IPS DF 6.9 (cell line): ENCODE measurements around the gene KAT2B.

Experiments used
- DNase-seq: peaks from one replicate; pipeline ENCODE4 v3.0.0-alpha.2; 2013; ENCODE audit warnings: low read depth, low spot score
- H3K27ac ChIP-seq: one replicate; pipeline ENCODE4 v1.5.1; 2013; ENCODE audit warnings: low read length, control low read depth
- H3K27me3 ChIP-seq: 2 replicates; pipeline ENCODE4 v1.6.1; 2013; ENCODE audit warnings: mild to moderate bottlenecking, low read length; ENCODE audit not compliant: control insufficient read depth, insufficient read depth
- H3K36me3 ChIP-seq: 2 replicates; pipeline ENCODE4 v1.6.1; 2013; ENCODE audit warnings: low read length; ENCODE audit not compliant: control insufficient read depth, insufficient read depth
- H3K4me1 ChIP-seq: 2 replicates; pipeline ENCODE4 v1.6.1; 2013; ENCODE audit warnings: low read length; ENCODE audit not compliant: control insufficient read depth, insufficient read depth
- H3K4me3 ChIP-seq: 2 replicates; pipeline ENCODE4 v1.5.1; 2013; ENCODE audit warnings: mild to moderate bottlenecking, low read length
- H3K9me3 ChIP-seq: 2 replicates; pipeline ENCODE4 v1.6.1; 2013; ENCODE audit warnings: low read length, inconsistent platforms; ENCODE audit not compliant: control insufficient read depth, insufficient read depth
- WGBS: extraction: QIAGEN DNeasy Blood & Tissue Kit; methylation state at CpG from one replicate; pipeline ENCODE4 v1.1.7; 2013; ENCODE audit warnings: mixed read lengths, missing lambda C conversion rate; ENCODE audit not compliant: insufficient read length, insufficient coverage; 5-methylcytosine and 5-hydroxymethylcytosine counted together

KAT2B gene

DNA sequence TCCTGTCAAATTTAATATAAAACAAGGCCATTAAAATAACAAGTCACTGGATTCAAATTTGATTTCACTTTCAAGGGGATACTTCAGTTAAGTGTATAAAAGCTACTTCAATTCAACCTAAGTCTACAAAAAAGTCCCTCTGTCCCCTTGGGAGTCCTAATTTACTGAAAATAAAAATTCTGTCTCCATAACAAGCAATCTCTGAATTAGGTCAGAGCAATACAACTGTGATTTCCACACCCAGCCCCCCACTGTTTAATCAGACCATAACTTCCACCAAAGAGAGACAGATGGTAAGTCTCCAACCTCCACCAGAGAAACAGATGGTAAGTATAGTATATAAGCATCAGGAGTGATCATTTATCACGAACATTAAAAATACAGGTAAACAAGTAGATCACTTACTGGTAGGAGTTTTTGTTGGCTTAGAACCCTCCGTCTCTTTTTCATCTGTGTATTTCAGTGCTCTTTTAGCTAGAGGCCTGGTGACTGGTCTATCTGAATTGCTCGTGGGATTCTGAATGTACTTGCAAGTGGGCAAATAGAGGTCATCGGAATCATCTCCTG, 133.7 kb downstream of the KAT2B start:
- DNase-seq = no peak
- H3K36me3 ChIP-seq = peaks cover 7% of the 10 kb centered on the region; the same call in 1 of the 2 replicates
- H3K9me3 ChIP-seq = no peaks in the 10 kb centered on the region
- no peak overlapping the region for H3K4me3 ChIP-seq
- no peaks in the 10 kb centered on the region for H3K4me1 ChIP-seq
- H3K27ac ChIP-seq = no peak overlapping the region
- no peaks in the 10 kb centered on the region for H3K27me3 ChIP-seq
- WGBS = no CpG with 5 or more reads among the region's 4 CpGs

DNA sequence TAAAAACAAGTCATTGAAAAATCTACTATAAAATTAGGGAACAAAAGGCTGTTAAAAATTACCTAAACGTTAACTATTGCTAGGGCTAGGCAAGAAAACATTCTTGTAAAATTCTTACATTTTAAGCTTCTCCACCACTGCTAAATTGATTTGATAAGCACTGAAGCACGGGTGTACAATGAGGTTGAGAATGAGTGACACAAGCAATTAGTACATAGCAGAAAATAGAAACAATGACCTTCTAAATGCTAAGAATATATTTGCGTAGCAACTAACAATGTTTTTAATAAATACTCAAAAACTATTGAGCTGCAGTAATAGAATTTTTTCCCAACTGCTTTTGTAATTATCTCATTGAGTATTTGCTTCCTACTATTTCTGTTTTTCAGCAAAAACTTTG, 141.0 kb downstream of the KAT2B start:
- no peaks in the 10 kb centered on the region for H3K9me3 ChIP-seq
- WGBS = no CpG with 5 or more reads among the region's 3 CpGs
- H3K27me3 ChIP-seq = no peaks in the 10 kb centered on the region
- no peak overlapping the region for H3K27ac ChIP-seq
- H3K4me3 ChIP-seq = no peak overlapping the region
- H3K4me1 ChIP-seq = no peaks in the 10 kb centered on the region
- no peak for DNase-seq
- peaks cover 15% of the 10 kb centered on the region; the same call in 1 of the 2 replicates for H3K36me3 ChIP-seq

DNA sequence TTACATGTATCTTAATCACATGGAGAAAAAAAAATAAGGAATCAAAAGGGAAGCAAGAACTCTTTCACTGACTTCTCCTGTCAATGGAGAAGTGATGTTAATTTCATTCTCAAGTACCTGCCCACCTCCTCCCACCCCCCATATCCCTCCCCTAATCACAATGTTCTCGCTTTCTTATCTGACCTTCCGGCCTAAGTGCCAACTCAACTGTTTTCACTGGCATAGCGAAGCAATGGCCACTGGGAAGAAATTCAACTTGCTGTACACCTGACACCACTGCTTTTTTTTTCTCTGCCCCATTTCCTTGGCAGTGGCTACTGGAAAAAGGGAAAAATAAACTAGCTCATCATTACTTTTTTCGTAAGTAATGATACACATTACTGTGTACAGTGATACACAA, 142.0 kb downstream of the KAT2B start:
- no CpG with 5 or more reads among the region's 4 CpGs for WGBS
- peaks cover 15% of the 10 kb centered on the region; the same call in 1 of the 2 replicates for H3K36me3 ChIP-seq
- no peaks in the 10 kb centered on the region for H3K27me3 ChIP-seq
- no peak overlapping the region for H3K27ac ChIP-seq
- H3K4me3 ChIP-seq = no peak overlapping the region
- H3K4me1 ChIP-seq = no peaks in the 10 kb centered on the region
- DNase-seq = no peak
- no peaks in the 10 kb centered on the region for H3K9me3 ChIP-seq

DNA sequence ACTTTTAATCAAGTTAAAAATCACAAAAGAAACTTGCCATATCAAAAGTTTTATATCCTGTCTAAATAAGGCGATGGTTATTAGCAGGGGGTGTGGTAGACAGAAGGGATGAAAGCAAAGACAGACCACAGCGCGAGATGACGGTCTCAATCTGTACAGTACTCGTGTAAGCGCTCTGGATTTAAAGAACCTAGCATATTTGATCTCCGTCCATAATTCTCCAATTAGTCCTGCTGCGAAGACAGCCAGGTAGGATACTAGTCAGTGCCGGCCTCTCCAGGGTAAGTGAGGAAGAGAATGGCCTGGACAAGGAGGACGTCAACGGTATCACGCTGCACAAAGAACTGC, 145.1 kb downstream of the KAT2B start:
- Histone ChIP-seq H3K27me3 (no peaks in the 10 kb centered on the region), H3K4me1 (no peaks in the 10 kb centered on the region), H3K4me3 (peak overlapping the region; percentile 81; the same call in 1 of the 2 replicates), H3K27ac (no peak overlapping the region), H3K36me3 (peaks cover 6% of the 10 kb centered on the region; the same call in 1 of the 2 replicates), H3K9me3 (no peaks in the 10 kb centered on the region)
- no peak for DNase-seq
- WGBS = no CpG with 5 or more reads among the region's 12 CpGs

DNA sequence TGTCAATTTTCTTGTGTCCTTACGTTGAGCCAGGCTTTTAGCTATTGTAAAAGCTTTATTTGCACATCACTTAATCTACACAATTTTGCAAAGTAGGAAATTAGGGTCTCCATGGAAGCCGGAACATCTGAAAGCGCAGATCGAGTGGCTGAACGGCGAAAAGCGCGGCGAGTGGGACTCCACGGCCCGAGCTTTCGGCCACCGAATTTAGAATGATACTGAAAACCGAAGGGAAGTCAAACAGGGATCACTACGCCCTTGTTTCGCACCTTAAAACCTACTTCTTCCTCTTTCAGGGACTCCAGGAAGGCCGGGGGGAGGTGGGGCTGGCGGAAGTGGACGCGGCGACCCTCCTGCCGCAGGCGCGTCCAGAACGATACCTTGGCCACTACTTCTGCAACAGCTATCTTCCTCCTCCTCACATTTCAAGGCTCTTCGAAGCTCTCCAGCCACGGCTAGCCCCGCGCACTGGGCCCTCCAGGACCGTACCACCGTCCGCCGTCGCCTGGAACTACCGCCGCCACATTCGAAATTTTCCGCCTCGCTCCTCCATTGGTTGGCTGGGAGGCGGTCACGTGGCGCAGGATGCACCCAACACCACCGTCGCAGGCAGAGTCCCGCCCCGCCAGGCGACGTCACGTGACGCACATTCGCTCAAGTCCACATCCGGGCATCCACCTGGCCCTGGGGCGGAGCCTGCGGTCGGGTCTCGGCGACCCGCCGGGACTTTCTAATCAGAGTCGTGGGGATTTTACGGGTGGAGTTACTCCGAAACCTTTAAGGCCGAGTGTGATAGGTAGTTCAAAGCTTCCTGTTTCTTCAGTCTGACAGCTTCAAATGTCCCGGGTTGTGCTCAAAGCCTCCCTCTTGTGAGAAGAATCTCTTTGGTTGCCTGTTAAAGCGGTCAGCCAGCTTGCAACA, 145.7 kb downstream of the KAT2B start, which contains the start of gene SGO1:
SGO1 (minus strand) TSS at position 528 of the 921 bp plus-strand sequence. CDS start 2,179 bp downstream, outside the sequence.
- no peaks in the 10 kb centered on the region for H3K4me1 ChIP-seq
- peak; percentile 91 for DNase-seq
- no peaks in the 10 kb centered on the region for H3K9me3 ChIP-seq
- no peaks in the 10 kb centered on the region for H3K27me3 ChIP-seq
- no CpG with 5 or more reads among the region's 65 CpGs for WGBS
- H3K4me3 ChIP-seq = peak within 1 kb of the TSS; percentile 81; the same call in 1 of the 2 replicates
- peaks cover 3% of the 10 kb centered on the region; the same call in 1 of the 2 replicates for H3K36me3 ChIP-seq
- H3K27ac ChIP-seq = no peak within 1 kb of the TSS

DNA sequence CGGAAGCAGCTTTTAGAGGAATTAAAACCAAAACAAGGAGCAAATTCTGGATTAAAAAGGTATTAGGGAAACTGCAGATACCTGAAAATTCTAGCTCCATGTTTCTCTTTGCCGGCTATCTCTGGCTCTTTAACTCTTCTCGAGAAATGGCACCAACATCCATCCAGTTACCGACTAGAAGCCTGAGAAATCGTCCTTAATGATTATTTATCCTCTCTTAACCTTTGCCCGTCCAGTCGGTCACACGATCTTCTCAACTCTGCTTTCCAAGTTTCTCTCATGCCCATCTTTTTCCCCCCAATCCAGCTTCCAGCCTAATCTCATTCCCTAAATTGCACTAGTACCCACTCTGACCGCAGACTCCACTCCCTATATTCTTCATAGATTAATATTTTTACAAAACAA, 146.4 kb downstream of the KAT2B start:
- no peaks in the 10 kb centered on the region for H3K4me1 ChIP-seq
- H3K4me3 ChIP-seq = peak overlapping the region; percentile 81; the same call in 1 of the 2 replicates
- H3K9me3 ChIP-seq = no peaks in the 10 kb centered on the region
- no peaks in the 10 kb centered on the region for H3K27me3 ChIP-seq
- WGBS = no CpG with 5 or more reads among the region's 9 CpGs
- H3K27ac ChIP-seq = no peak overlapping the region
- peaks cover 2% of the 10 kb centered on the region; the same call in 1 of the 2 replicates for H3K36me3 ChIP-seq
- DNase-seq = no peak

DNA sequence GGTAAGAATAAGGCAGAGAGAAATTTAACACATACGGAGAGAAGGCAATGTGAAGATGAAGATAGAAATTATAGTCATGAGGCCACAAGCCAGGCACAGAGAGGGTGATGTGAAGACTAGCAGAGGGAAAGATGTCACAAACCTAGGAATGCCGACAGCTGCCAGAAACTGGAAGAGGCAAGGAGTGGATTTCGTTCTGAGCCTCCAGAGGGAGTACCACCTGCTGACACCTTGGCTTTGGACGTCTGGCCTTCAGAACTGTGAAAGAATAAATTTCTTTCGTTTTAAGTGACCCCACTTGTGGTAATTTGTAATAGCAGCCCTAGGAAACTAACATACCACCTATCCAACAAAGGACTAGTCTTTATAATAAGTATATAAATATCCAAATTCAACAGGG, 150.7 kb downstream of the KAT2B start:
- WGBS = no CpG with 5 or more reads among the region's 5 CpGs
- Histone ChIP-seq H3K27me3 (no peaks in the 10 kb centered on the region), H3K36me3 (no peaks in the 10 kb centered on the region), H3K9me3 (no peaks in the 10 kb centered on the region), H3K4me3 (no peak overlapping the region), H3K4me1 (no peaks in the 10 kb centered on the region), H3K27ac (no peak overlapping the region)
- DNase-seq = no peak

DNA sequence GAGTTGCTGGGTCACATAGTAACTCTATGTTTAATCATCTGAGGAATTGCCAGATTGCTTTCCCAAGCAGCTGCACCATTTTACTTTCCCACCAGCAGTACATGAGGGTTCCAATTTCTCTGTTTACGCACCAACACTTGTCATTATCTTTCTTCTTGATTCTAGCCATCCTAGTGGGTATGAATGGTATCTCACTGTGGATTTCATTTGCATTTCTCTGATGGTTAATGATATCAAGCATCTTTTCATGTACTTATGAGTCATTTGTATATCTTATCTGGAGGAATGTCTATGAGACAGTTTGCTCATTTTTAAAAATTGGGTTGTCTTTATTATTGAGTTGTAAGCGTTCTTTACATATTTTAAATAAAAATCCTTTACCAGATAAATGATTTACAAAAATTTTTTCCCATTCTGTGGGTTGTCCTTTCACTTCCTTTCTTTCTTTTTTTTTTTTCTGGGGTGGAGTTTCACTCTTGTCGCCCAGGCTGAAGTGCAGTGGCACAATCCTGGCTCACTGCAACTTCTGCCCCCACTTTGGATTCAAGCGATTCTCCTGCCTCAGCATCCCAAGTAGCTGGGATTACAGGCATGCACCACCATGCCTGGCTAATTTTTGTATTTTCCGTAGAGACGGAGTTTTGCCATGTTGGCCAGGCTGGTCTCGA, 154.7 kb downstream of the KAT2B start:
- no peak for DNase-seq
- WGBS = no CpG with 5 or more reads among the region's 7 CpGs
- Histone ChIP-seq H3K27ac (no peak overlapping the region), H3K4me3 (no peak overlapping the region), H3K27me3 (no peaks in the 10 kb centered on the region), H3K36me3 (no peaks in the 10 kb centered on the region), H3K4me1 (no peaks in the 10 kb centered on the region), H3K9me3 (no peaks in the 10 kb centered on the region)

DNA sequence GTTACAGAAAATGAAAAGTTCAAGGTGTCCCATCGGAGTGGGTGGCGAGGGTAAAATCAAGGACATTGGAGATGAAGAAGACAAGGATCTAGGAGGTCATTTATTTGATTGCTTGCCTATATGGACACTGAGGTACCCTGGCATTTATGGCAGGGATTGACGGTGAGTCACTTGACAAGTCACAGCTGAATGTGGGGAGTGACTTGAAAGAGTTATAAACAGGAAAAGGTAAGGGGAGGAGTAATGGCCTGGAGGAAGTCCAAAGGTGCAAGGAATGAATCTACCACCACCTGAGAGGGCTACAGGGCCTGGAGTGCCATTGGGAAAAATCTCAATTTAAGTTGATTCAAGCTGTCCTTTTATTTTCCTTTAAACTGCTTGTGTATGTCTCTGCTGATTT, 157.5 kb downstream of the KAT2B start:
- DNase-seq = no peak
- WGBS = no CpG with 5 or more reads among the region's 3 CpGs
- H3K9me3 ChIP-seq = no peaks in the 10 kb centered on the region

DNA sequence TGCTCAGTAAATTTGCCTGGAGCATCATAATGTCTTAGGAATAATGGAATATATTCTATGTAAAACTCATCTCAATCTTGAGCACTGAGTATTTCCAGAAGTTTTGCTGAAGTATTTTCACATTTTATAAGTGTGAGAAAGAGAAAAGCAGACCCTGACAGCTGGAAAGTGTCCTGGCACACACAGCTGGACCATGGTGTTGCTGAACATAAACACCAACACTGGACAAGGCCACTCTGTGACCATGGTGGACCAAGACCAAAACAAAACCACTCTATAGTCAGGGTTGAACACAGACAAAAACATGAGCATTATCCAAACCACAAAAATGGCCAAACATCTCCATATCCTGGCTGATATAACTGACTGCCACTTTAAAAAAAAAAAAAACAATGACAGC, 160.9 kb downstream of the KAT2B start:
- Histone ChIP-seq H3K4me3 (no peak overlapping the region), H3K27me3 (no peaks in the 10 kb centered on the region), H3K36me3 (no peaks in the 10 kb centered on the region), H3K4me1 (no peaks in the 10 kb centered on the region), H3K27ac (no peak overlapping the region), H3K9me3 (no peaks in the 10 kb centered on the region)
- DNase-seq = no peak

More for the DNA sequence above, 157.5 kb downstream of the KAT2B start:
- Histone ChIP-seq H3K27me3 (no peaks in the 10 kb centered on the region), H3K36me3 (no peaks in the 10 kb centered on the region), H3K4me1 (no peaks in the 10 kb centered on the region), H3K27ac (no peak overlapping the region), H3K4me3 (no peak overlapping the region)
